ENCODE measurements around the gene CRYBG1.

The CRYBG1 gene

DNA sequence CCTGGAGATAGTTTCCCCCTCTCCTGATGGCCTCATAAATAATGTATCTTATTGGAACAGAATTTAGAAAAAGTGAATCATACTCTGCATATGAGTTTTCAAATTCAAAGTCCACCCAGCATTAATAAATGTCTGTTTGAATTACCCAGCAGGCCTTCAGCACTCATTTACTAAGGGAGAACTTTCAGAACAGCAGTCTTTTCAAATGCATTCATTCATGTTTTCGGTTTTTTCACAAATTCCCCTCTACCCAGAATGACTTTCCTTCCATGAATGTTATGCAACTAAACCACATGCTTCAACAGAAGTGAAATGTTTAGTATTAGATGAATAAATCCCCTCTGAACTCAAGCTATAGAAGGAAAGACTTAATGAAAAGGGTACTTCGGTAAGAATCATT is 176.3 kb downstream of the CRYBG1 start:
- TF ChIP-seq, protein P1, sequence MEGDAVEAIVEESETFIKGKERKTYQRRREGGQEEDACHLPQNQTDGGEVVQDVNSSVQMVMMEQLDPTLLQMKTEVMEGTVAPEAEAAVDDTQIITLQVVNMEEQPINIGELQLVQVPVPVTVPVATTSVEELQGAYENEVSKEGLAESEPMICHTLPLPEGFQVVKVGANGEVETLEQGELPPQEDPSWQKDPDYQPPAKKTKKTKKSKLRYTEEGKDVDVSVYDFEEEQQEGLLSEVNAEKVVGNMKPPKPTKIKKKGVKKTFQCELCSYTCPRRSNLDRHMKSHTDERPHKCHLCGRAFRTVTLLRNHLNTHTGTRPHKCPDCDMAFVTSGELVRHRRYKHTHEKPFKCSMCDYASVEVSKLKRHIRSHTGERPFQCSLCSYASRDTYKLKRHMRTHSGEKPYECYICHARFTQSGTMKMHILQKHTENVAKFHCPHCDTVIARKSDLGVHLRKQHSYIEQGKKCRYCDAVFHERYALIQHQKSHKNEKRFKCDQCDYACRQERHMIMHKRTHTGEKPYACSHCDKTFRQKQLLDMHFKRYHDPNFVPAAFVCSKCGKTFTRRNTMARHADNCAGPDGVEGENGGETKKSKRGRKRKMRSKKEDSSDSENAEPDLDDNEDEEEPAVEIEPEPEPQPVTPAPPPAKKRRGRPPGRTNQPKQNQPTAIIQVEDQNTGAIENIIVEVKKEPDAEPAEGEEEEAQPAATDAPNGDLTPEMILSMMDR (IDR thresholded peaks at IDR 0.05): no peak
- Histone ChIP-seq H3K27ac (no peak overlapping the region), H3K4me3 (no peak overlapping the region)
- no peak for DNase-seq (ENCODE audit: low spot score)

DNA sequence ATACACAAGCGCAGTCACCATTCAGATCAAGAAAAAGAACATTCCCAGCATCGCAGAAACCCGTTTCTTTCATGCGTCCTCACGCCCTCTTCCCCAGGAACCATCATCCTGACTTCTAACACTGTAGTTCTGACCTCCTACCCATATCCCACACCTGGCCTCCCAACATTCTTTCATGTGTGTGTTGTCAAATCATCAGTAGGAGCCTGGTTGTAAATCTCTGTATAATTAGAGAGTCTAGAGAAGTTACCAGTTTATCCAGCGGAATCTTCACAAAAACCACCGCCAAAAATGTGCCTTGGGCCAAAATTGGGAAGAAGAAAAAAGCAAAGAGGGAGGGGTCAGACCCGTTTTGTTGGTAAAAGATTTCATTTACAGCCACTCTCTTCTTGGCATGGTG is 177.1 kb downstream of the CRYBG1 start:
- TF ChIP-seq, protein P1 (IDR thresholded peaks at IDR 0.05): no peak
- Histone ChIP-seq H3K27ac (no peak overlapping the region), H3K4me3 (no peak overlapping the region)
- DNase-seq (ENCODE audit: low spot score): no peak

DNA sequence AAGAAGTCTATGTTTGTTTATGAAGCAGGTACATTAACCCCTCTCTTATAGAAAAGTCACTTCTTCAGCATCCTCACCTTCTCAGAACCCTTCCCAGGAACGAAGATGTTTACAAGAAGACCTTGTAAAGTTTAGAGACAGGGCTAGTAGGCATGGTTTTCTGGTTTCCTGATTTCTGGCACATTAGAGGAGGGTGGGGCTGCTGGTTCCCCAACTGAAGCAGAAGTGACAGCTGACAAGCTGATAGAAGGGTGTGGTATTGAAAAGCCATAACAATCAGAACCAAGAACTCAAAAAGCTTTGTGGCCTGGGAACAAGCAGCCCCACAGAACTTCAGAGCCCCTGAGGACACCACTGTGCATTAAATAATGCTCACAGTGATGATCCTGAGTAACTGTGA is 177.6 kb downstream of the CRYBG1 start:
- Histone ChIP-seq H3K27ac (no peak overlapping the region), H3K4me3 (no peak overlapping the region)
- no peak for DNase-seq (ENCODE audit: low spot score)
- TF ChIP-seq, protein P1 (IDR thresholded peaks at IDR 0.05): no peak

DNA sequence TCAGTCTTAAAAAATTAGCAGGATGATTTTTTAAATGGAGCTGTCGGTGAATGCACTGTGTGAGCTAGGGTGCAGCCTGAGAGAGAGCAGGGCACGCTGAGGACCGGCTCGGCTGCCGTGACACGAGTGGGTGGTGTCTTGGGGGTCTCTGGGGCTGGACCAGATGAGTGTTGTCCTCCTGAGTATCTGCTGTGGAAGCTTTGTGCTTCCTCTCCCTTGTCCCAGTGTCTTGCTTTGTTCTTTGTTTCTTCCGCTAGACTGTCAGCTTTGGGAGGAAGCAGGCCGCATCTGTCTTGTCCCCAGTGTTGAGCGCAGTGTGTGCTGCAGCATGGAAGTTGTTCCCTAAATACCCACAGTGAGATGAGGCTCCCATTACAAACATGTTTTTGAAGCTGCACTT is 179.4 kb downstream of the CRYBG1 start:
- Histone ChIP-seq H3K27ac (no peak overlapping the region), H3K4me3 (no peak overlapping the region)
- no peak for DNase-seq (ENCODE audit: low spot score)
- TF ChIP-seq, protein P1 (IDR thresholded peaks at IDR 0.05): no peak

DNA sequence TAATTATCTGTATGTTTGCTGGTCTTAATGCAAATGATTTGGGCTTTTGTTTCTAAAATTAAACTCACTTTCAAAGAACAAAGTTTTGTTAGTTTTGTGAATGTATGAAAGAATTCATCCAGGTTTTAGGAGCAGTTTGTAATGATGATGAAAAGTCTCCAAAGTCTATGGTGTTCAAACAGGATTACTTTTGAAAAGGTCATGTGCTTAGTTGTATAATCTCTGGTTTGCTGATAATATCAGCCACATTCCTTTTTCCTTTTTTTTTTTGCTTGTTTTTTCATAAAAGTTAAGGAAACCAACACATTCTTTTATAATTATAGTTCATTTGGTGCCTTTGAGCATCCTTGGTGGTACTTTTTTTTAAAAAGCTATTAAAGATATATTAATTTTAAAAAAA is 179.9 kb downstream of the CRYBG1 start:
- Histone ChIP-seq H3K4me3 (no peak overlapping the region), H3K27ac (no peak overlapping the region)
- TF ChIP-seq, protein P1 (IDR thresholded peaks at IDR 0.05): no peak
- DNase-seq (ENCODE audit: low spot score): no peak

DNA sequence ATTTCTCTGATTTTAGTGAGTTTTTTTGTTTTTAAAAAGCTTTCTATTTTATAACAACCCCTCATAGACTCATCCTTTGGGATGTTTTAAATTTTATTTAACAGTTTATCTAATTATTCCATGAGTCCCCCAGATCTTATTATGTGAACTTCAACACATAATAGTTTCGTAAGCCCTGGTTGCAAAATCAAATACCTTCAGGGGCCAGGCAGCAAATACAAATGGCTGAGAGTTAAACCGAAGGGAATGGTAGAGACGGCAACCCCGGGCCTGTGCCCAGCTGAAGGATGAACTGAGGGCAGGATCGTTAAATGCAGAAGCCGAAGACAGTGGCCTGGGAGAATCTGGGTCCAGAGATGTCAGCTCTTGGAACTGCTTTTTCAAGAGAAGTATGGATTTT is 180.4 kb downstream of the CRYBG1 start:
- TF ChIP-seq, protein P1 (IDR thresholded peaks at IDR 0.05): no peak

DNA sequence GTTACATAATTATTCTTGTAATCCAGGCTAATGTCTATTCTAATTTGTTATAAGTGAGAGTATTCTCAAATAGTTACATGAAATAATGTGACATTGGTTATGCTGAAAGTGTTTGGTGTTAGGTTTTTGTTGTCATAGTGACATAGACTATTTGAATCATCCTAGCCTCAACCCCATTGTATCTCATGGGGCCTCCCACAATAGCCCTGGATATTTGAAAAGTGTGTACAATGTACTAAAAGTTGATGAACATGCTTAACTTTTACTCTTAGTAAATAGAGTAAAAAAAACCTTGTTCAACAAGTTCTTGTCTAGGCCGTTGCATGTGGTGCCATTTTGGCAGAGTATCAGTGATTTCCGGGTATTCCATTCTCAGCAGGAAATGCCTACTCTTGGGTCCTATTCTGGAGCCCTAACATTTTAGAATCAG is 185.8 kb downstream of the CRYBG1 start:
- DNase-seq (ENCODE audit: low spot score): no peak
- TF ChIP-seq, protein P1 (IDR thresholded peaks at IDR 0.05): no peak
- H3K27ac ChIP-seq: peak overlapping the region; percentile 1 to 55
- H3K4me3 ChIP-seq: no peak overlapping the region

More for the DNA sequence above, 180.4 kb downstream of the CRYBG1 start:
- DNase-seq (ENCODE audit: low spot score): no peak
- Histone ChIP-seq H3K27ac (no peak overlapping the region), H3K4me3 (no peak overlapping the region)

Data from coronary artery (tissue), 2 donors.